HG02678 (cell line): ENCODE data around the gene SPANXN1.
"Not testable (repeated sequence)": the region's sequence is repeated elsewhere in the genome, so short reads cannot be mapped to it uniquely, and the experiment has no call there.

Source experiments
- ATAC-seq: cut with Tn5 transposase; IDR thresholded peaks from one replicate; pipeline ENCODE4 v1.9.1; 2021; ENCODE audit warnings: mild to moderate bottlenecking, moderate library complexity; ENCODE audit not compliant: unreplicated experiment

Gene SPANXN1

GRCh38 chrX:145247203-145247602, at the start of gene SPANXN1:
Gene SPANXN1, plus strand, starts transcription at chrX:145247503. Its CDS starts 84 bp downstream, at chrX:145247587.
- ATAC-seq, result not testable (repeated sequence)

DNA sequence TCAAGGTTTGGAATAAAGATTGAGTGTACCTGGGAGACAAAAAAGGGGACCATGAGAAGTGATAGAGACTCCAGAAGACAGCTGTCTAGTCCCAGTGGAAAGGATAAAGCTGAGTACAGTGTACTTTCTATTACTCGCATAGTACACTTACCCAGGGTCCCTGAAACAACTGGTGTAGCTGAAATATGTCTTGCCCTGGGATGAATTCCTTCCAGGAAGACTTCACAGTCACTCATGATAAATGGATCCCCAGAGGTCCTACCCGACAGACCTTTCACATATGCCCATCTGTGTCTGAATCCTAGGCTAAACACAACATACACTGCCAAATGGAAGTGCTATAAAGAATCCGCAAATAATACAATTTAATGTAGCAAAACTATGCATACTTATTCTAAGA, 48.2 kb upstream of the SPANXN1 start:
- ATAC-seq, result no peak

DNA sequence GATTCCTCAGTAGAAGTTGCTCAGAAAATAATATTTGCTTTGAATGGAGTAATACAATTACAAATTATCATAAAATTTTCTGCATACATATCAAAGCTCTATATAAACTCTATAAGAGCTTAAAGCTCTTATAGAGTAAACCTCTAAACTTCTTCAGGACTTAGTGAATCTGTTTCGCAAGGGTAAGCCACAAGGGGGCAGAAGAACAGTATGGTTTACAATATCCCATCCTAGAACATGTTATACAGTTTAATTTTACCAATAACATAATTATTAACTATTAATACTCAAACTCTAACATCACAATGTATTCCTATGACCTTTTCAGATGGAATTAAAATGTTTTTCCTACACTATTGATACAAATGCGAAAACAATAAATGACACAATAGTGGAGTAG, 33.8 kb upstream of the SPANXN1 start:
- ATAC-seq, result no peak

DNA sequence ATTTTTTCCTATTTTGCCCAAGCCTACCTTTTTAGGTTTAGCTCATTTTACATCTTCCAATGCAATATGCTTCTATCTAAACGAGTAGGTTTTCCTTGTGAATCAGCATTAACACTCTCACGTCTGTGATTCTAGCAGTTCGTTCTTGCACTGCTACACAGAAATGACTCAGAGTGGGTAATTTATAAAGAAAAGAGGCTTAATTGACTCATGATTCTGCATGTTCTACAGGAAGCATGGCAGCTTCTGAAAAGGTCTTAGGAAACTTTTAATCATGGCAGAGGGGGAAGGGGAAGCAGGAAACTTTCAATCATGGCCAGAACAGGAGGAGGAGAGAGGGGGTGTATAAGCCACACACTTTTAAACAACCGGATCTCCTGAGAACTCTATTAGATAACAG, 44.9 kb downstream of the SPANXN1 start:
- no peak for ATAC-seq
